HG02763 (cell line): ENCODE data around the gene KLHL2.
"Not testable (repeated sequence)": the region's sequence is repeated elsewhere in the genome, so short reads cannot be mapped to it uniquely, and the experiment has no call there.

Experiments used
- ATAC-seq: cut with Tn5 transposase; IDR thresholded peaks from one replicate; pipeline ENCODE4 v1.9.1; 2021; ENCODE audit warnings: mild to moderate bottlenecking, moderate library complexity; ENCODE audit not compliant: unreplicated experiment

Gene KLHL2

DNA sequence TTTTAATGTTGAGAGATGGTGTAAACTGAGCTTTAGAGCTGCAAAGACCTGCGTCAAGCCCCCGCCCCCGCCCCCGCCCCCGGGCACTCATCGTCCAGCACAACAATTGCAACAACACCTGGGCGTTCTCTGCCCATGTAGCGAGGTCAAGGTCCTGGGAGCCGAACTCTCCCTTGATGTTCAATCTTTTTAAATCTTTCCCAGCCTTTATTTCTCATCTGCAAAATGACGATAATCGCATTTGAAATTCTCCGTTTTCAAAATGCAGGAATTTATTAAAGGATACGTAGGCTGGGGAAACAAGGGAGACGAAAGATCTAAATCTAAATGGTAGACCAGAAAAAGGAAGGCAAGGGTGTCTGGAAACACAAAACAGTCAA, 119.5 kb downstream of the KLHL2 start:
- no peak for ATAC-seq

DNA sequence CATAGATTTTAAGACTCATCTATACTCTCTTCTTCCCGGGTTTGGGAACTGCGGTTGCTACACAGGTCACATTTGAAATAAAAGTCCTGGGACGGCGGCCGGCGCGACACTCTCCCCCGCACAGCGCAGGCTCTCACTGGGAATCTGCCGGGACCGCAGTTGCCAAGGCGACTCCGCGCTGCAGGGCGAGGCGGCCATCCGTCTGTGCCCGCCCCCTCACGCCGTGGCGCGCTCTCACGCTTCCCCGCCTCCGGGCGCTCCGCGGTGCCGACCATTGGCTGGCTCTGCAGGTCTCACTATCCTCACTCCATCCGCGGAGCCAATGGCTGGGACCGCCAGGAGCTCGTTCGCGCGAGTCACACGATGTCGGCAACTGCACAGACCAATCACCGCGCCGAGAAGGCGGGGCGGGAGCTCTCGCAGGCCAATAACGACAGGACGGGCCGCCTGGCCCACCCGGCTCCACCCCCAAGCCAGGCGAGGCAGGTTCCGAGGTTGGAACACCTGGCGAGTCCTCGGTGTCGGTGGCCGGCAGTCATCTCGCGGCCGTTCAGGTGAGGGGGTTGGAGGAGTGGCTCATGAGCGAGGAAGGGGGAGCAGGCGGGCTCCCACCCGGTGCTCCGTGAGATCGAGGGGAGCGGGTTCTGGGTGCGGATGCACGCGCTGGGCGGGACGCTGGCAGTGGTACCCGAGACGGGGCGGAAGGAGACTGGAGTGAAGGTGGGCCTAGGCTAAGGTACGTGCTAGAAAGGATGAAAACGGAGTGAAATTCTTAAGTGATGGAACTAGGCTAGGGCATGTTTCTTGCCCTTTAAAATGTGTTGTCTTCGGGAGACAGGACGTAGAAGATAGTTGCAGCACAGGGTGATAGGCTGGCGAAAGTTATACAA, 120.1 kb downstream of the KLHL2 start, which contains the start of gene MSMO1:
MSMO1 (plus strand) TSS at position 459 of the 890 bp plus-strand sequence. CDS start 5,702 bp downstream, outside the sequence.
- ATAC-seq: peak; percentile 98

DNA sequence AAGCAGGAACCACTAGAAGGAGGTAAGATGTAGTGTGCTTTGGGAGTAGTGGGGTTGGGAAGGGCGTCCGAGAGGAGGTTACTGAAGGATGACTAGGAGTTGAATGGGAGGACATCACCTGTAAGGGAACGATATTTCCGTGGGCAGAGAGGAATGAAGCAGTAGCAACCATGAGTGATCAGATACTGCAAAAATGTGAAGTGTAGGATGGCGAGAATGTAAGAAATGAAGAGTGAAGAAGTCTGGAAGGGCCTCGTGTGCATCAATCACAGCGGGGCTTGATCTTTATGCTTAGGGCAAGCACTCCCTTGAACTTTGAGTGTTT, 120.7 kb downstream of the KLHL2 start:
- no peak for ATAC-seq

DNA sequence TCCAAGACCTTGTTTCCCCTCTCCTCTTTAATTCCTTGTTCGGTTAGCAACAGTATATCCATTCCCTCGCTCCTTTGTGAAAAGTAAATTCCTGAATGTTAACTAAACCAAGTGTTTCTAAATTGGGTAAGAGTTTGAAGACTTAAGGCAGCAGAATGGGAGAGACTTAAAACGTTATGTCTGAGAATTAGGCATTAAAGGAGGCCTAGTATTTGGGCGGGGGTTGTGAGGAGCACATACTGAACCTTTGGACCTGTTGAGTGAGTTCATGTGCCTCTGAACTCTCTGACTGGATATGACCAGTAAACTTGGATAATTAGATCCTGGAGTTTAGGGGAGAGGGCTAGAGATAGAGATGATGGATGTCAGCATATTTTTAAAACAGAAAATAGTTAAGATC, 121.3 kb downstream of the KLHL2 start:
- no peak for ATAC-seq

DNA sequence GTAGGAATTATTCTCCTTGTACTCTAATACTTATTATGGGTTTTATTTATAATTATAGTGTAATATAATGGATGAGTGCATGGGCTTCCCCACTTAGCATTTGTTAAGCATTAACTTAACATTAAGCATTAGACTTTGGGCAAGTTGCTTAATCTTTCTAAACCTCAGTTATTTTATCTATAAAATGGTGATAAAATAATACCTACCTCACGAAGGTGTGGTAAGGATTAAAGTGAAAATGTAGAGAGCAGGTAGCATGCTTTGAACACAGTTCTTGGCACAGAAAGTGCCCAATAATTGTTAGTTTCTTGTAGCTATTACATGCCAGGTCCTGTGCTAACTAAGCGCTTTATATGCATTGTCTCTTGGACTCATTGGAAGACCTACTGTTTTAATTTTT, 122.7 kb downstream of the KLHL2 start:
- ATAC-seq: no peak

DNA sequence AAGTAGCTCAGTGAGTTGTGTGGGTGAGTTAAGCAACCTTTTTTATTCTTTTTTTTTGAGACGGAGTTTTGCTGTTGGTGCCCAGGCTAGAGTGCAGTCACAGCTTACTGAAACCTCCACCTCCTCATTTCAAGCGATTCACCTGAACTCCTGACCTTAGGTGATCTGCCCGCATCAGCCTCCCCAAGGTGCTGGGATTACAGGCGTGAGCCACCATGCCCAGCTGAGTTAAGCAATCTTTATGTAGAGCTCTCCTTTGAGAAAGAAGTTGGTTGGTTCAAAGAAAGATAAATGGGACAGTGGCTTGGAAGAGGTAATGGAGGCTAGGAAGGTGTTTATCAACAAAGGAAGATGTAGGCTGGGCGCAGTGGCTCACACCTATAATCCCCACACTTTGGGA, 123.3 kb downstream of the KLHL2 start:
- ATAC-seq: no peak

DNA sequence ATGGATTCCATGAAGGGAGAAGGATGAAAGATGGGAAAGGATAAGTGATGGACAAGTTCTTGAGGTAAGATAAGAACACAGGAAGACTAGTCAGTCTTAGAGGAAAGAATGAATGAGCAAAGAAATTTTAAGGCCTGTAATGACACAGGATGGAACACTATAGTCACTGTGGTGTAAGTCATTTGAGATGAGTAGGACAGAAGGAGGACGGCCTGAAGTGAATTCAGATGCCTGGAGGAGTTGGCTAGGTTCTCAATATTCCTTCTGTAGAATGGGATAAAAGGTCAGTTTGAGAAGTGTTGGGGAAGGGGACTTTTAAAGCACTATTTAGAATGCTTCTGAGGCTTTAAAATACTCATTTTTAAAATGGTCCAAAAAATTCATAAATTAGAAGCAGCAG, 124.0 kb downstream of the KLHL2 start:
- ATAC-seq: no peak

DNA sequence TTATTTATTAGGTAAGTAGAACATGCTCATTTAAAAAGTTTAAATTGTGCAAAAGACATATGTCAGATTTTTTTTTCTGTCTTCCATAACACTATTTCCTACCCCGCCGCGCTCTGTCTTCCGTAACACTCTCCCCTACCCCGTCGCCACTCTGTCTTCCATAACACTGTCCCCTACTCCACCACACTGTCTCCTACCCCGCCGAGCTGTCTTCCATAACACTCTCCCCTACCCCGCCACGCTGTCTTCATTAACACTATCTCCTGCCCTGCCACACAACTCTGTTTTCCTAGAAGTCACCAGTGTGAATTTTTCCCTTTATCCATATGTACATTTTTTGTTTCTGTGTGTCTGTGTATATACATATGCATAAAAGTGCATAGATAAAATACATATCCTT, 124.5 kb downstream of the KLHL2 start:
- no peak for ATAC-seq

DNA sequence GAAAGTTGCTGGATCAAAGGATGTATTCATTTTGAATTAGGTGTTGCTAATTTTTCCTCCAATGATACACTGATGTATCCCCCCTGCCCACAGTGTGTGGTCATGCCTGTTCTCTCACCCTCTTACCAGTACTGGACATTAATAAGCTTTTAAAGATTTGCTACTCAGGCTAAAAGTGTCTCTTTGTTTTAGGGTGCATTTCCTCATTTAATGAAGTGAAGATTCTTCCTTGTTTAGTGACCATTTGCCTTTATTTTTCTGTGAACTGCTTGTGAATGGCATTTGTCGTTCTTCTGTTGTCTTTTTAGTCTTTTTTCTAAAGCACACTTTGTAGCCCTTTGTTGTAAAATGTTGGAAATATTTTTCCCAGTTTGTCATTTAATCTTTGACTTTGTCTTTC, 125.1 kb downstream of the KLHL2 start:
- no peak for ATAC-seq

DNA sequence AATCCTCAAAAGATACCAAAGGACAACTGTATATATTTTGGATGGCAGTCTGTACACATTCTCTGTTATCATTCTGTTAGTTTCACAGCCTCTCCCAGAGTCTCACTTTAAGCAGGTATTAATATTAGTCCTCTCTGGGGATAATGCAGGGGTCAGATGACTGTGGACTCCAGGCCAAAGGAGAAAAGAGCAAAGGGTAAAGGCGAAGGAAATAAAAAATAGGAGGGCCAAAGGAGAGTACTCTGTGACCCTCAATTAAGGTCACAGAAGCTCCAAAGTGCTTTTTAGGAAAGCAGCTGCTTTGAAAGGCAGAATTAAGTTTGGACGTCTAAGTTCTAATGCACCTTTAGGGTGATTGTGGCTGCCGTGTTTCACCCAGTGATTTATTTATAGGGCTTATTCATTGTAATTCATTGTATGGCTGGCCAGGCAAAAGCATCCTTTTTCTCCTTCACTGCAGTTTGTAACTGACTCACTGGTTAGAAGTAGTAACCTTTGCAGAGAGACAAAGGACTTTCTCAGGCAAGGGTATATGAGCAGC, 127.9 kb downstream of the KLHL2 start:
- no peak for ATAC-seq

DNA sequence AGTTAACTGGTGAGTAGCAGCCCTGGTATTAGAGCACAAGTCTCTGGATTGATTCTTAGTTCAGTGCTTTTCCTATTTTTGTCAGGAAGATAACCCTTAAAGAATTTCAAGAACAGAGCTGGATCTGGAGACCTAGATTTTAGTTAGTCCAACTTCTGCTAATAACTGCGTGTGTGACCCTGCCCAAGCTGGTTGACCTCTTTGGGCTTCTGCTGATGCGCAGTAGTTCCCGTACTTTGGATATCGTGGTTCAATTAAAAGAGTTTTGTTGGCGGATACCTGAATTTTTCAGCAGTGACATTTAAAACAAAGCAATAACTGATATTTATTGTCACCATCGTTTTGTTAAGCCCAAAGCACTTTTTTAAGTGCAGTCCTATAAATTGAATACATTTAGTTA, 129.4 kb downstream of the KLHL2 start:
- no peak for ATAC-seq

DNA sequence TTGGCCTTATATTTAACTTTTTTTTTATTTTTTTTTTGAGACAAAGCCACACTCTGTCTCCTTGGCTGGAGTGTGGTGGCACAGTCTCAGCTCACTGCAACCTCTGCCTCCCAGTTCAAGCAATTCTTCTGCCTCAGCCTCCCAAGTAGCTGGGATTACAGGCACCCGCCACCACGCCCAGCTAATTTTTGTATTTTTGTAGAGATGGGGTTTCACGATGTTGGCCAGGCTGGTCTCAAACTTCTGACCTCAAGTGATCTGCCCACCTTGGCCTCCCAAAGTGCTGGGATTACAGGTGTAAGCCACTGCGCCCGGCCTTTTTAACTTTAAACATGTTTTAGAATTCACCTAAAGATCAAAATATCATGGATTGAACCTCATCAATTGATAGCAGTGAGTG, 135.0 kb downstream of the KLHL2 start:
- ATAC-seq: not testable (repeated sequence)

DNA sequence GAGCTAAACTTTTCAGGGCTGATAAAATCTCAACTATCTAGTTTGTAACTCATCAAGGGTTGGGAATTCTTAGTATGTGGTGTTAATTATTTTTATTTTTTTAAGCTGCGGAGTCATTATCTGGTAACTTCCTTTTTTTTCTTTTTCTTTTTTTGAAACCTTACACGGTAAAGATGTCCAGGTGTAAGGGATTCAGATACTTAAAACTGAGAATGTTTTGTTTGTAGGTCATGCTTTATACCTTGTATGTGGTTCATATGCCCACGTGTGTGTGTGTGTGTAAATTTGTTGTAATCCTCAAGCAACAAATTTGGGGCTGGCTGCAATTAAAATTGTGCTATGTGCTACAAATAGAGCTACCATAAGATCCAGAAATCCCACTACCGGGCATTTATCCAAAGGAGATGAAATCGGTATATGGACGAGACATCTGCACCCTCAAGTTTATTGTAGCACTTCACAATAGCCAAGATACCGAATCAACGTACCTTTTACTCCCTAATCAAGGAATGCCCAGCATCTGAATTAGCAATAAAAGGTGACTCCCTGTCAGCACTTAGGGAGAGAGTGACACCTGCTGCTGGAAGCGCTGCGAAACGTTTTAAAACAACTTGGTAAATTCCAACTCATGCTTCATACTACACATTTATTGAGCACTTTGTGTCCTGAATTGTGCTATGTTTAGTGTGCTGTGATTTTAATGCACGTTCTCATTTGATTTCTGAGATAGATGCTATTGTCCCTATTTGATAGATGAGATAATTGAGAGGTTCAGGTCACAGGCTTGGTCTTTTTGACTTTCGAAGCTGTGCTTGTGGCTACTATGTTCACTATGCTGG, 136.2 kb downstream of the KLHL2 start:
- ATAC-seq: no peak

DNA sequence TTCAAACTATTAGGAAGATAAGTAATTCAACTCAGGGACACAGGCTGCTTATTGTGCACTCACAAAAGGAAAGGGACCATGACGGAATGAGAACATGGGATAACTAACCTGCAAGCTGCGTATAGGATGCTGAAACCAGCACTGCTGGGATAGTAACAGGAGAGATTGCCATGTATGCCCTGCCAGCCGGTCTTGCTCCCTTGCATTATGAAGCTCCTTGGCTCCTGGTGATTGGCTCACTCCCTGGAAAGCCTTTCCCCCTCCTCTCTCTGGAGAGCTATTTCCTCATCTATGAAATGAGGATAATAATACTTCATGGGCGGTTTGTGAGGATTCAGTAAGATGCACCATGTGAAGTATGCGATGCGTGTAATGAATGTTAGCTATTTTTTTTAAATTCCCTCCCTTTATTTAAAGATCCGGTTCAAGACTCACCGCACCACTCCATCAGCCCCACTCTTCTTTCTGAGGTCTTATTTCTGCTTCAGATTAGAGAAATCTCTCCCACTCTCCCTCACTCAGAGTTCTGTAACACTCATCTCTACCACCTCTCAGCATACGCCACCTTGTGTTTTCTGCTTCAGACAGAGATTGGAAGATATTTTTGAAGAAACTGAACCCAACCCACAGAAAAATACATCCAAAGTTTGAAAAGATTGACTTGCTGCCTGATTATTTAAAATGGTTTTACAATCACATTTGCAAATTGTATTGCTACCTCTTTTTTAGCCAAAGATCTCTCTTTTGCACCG, 138.5 kb downstream of the KLHL2 start:
- no peak for ATAC-seq

DNA sequence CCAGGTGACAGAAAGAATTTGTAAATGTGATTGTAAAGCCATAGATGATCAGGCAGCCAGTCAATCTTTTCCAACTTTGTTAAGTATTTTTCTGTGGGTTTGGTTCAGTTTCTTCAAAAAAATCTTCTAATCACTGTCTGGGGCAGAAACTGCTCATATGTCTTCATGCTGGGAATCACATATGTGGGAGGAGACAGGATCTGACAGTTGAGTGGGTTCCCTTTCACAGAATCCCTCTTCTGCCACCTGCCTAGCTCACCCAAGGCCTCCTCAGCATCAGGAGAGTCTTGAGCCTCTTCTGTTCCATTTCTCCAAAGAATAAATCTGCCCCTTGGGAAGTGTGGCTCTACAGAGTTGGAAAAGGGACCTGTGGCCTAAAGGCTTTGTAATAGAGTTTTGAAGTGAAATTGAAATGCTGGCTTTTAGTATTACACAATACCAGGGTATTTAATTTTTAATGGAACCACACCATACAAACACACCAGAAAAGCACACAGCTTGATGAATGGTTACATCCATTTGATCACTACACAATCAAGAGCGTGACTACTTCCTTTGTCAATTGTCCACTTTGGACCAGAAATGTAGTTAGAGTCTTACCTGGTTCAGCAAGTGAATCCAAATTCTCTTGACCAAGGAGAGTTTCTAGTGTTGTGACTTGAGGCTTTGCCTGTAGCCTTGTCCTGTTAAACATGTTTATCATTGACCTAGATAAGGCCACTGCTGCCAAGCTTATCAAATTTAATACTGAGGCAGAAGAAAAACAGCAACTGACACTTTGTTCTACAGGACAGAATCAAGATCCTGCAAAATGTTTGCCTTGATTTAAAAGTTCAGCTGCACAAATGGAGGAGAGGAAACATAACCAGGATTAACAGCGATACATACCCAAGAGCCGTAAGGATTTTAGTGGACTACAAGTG, 140.5 kb downstream of the KLHL2 start:
- ATAC-seq: no peak

DNA sequence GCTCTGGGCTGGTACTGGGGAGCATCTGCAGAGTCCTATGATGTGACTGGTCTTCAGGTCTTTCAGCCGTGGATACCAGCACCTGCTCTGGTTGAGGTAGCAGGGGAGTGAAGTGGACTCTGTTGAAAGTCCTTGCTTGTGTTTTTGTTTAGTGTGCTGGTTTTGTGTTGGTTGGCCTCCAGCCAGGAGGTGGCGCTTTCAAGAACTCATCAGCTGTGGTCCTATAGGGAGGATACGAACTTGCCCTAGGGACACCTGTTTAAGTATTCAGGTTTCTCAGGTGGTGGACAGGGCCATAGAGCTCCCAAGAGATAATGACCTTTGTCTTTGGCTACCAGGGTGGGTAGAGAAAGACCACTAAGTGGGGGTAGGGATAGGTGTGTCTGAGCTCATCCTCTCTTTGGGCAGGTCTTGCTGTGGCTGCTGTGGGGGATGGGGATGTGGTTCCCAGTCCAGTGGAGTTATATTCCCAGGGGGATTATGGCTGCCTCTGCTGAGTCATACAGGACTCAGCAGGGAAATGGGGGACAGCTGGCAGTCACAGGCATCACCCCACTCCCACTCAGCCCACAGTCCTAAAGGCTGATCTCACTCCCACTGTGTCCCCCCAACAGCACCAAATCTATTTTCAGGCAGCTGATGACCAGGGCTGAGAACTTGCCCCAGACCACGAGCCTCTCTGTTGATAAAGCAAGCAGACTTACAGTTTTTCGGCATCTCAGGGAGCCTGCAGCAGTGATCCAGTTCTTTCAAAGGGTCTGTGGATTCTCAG, 144.2 kb downstream of the KLHL2 start:
- ATAC-seq: no peak

DNA sequence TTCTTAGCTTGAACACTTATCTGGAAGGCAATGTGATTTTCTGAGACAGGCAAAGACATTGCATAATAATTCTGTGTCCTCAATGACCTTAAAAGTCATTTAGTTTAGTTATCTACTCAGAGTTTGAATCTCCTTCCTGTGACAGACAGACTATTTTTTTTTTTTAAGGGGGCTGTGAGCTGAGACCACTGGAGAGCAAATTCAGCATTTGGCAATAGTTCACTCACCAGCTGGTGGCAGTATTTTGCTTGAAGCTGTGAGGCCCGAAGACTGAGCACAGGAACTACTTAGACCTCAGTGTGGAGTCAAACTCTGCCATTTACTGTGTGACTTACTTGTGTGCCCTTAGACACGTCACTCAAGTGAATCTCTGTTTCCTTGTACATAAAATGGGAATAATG, 148.5 kb downstream of the KLHL2 start:
- ATAC-seq: no peak

DNA sequence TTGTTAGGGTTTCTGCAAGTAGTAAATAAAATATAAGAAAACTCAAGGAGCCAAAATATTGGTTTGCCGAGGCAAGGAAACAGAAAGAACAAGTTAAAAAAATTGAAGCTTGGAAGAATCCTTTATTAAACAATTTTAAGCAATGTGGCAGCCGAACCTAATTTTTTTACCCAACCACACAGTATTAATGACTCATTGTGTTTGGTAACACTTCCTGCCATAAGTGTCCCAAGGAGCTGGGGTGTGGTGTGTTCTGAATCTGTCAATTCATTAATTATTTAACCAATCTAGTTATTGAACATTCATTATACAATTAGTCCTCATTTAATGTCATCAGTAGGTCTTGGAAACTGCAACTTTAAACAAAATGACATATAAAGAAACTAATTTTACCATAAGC, 152.1 kb downstream of the KLHL2 start:
- no peak for ATAC-seq

DNA sequence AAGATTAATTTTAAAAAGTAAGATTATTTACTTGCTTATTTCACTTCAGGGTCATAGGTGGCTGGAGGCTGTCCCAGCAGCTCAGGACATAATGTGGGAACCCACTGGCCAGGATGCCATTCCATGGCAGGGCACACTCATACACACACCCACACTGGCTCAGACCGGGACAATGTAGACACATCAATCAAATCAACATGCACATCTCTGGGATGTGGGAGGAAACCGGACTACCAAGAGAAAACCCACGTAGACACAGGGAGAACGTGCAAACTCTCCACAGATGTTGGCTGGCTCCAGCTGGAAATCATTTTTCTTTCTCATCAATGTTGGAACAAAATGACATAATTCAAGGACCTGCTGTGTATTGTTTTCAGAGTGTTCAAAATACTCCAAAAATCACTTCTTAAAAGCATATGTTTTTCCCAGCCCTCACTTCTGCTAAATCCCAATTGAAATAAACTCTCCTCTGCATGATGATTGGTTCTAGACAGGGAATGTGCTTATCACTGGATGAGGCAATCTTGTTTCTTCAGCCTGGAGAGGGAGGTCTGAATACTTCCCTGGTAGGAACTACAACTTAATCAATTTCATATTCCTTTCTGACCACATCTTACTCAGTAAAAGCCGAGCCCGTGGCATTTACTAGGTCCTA, 152.8 kb downstream of the KLHL2 start:
- no peak for ATAC-seq
